Esophagus (tissue), 2 donors: ENCODE results near the gene PUSL1. TPM values are rescaled to one million over a fixed set of nuclear protein-coding genes. Genes with fewer than 3 reads are reported as not detected.

Source experiments
- H3K27ac ChIP-seq, 2 donors: one replicate each; pipeline ENCODE4 v1.5.1; 2013; ENCODE audit warnings: low read depth in 2 of 2, mild to moderate bottlenecking in 2 of 2, inconsistent platforms in 1 of 2, low read length in 1 of 2, moderate library complexity in 1 of 2
- H3K27me3 ChIP-seq, 2 donors: one replicate each; pipeline ENCODE4 v1.6.1; 2013; ENCODE audit warnings: low read length in 2 of 2, control low read depth in 1 of 2, mild to moderate bottlenecking in 1 of 2; ENCODE audit not compliant: insufficient read depth in 2 of 2, control insufficient read depth in 1 of 2
- H3K36me3 ChIP-seq, 2 donors: one replicate each; pipeline ENCODE4 v1.6.1; 2013; ENCODE audit warnings: low read length in 1 of 2; ENCODE audit not compliant: control insufficient read depth in 2 of 2, insufficient read depth in 2 of 2
- H3K4me1 ChIP-seq, 2 donors: one replicate each; pipeline ENCODE4 v1.6.1; 2013; ENCODE audit warnings: low read length in 1 of 2; ENCODE audit not compliant: control insufficient read depth in 2 of 2, insufficient read depth in 2 of 2
- H3K4me3 ChIP-seq, 2 donors: one replicate each; pipeline ENCODE4 v1.5.1; 2013; ENCODE audit warnings: low read length in 2 of 2, mild to moderate bottlenecking in 2 of 2, low read depth in 1 of 2, moderate library complexity in 1 of 2
- H3K9me3 ChIP-seq, 2 donors: one replicate each; pipeline ENCODE4 v1.6.1; 2013; ENCODE audit warnings: mild to moderate bottlenecking in 2 of 2, low read depth in 1 of 2, low read length in 1 of 2, moderate library complexity in 1 of 2; ENCODE audit not compliant: control insufficient read depth in 2 of 2, insufficient read depth in 1 of 2
- WGBS, 2 donors: extraction: QIAGEN DNeasy Blood & Tissue Kit; methylation state at CpG; one replicate each; pipeline ENCODE4 v1.1.7; 2013; 5-methylcytosine and 5-hydroxymethylcytosine counted together
- polyA plus RNA-seq, 2 donors: library from polyadenylated mRNA; stranded (reverse); fragments of 200-250 nt; gene quantifications; one replicate each; pipeline ENCODE4 v1.2.3, GENCODE V29; 2013
- donor health status: healthy with polysubstance abuse.
- donor health status: Bipolar disorder and iron deficiency.

The PUSL1 gene
- polyA plus RNA-seq, 2 donors, result 24.4 to 24.8 TPM

DNA sequence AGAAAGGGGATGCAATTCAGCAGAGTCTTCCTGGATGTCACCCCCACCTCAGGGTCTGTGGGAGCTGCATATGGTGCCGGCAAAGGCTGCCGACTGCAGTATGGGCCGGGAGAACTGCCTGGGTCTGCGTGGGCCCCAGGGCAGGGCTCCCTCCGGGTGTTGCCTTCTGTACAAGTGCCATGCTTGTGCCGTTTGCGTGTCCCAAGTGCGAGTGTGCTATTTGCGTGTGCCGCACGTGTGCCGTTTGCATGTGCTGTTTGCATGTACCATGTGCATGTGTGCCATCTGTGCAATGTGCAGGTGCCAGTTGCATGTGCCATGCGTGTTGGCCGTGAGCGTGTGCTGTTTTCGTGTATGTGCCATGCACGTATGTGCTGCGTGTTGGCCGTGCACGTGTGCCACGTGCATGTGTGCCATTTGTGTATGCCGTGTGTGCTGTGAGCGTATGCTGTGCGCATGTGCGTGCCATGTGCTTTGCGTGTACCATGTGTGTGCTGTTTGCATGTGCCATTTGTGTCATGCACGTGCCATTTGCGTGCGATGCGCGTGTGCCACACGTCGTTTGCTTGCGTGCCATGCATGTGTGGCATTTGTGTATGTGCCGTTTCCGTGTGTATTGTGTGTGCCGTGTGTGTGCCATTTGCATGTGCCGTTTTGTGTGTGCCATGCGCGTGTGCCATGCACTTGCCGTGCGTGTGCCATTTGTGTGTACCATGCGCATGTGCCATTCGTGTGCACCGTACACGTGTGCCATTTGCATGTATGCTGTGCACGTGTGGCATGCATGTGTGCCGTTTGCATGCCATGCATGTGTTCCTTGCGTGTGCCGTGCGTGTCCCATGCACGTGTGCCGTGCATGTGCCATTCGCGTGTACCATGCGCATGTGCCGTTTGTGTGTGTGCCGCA is 21.2 kb downstream of the PUSL1 start:
- 89% methylated on average over 58 of the region's 58 CpGs for WGBS, 2 donors
- peaks cover 3 to 36% of the 10 kb centered on the region in 2 donors for H3K36me3 ChIP-seq
- H3K4me3 ChIP-seq, result no peak overlapping the region
- H3K27ac ChIP-seq, result peak overlapping the region in 1 of 2 donors; percentile 7
- no peaks in the 10 kb centered on the region for H3K27me3 ChIP-seq
- H3K4me1 ChIP-seq, result peaks cover 6 to 57% of the 10 kb centered on the region in 2 donors
- peaks cover 0 to 5% of the 10 kb centered on the region in 2 donors for H3K9me3 ChIP-seq

DNA sequence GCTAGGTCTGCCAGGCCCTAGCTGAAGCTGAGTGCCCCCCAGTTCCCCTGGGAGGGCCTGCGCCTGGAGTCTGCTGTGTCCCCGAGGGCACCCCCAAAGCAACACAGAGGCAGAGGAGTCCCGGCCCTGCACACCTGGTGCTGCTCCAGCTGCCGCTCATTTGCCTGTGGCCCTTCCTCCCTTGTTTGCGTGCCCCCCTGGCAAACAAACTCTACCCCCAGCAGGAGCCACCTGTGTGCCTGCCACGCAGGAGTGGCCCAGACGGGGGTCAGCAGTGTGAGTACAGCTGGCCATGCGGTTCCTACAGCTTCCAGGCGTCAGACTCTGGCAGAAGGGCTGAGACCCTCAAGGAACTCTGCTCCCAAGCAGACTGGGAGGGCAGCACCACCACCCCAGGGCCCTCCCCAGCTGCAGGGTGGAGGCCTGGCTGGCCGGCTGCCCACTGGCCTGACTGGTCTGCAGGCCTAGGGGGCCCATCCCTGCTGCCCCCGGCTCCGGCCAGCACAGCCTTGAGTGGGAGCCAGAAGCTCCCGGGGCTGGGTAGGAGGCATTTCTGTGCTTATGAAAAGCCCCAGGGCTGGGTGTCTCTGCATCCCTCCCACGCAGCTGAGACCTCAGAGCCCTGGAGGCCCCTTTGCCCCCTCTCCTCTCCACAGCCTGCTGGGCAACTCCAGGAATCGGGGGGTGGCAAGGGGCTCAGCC is 22.1 kb downstream of the PUSL1 start:
- H3K4me3 ChIP-seq, result no peak overlapping the region
- H3K9me3 ChIP-seq, result peaks cover 0 to 5% of the 10 kb centered on the region in 2 donors
- H3K4me1 ChIP-seq, result peaks cover 5 to 60% of the 10 kb centered on the region in 2 donors
- H3K27me3 ChIP-seq, result no peaks in the 10 kb centered on the region
- no peak overlapping the region for H3K27ac ChIP-seq
- H3K36me3 ChIP-seq, result peaks cover 3 to 45% of the 10 kb centered on the region in 2 donors
- WGBS, 2 donors, result 54 to 60% methylated on average over 15 of the region's 15 CpGs

DNA sequence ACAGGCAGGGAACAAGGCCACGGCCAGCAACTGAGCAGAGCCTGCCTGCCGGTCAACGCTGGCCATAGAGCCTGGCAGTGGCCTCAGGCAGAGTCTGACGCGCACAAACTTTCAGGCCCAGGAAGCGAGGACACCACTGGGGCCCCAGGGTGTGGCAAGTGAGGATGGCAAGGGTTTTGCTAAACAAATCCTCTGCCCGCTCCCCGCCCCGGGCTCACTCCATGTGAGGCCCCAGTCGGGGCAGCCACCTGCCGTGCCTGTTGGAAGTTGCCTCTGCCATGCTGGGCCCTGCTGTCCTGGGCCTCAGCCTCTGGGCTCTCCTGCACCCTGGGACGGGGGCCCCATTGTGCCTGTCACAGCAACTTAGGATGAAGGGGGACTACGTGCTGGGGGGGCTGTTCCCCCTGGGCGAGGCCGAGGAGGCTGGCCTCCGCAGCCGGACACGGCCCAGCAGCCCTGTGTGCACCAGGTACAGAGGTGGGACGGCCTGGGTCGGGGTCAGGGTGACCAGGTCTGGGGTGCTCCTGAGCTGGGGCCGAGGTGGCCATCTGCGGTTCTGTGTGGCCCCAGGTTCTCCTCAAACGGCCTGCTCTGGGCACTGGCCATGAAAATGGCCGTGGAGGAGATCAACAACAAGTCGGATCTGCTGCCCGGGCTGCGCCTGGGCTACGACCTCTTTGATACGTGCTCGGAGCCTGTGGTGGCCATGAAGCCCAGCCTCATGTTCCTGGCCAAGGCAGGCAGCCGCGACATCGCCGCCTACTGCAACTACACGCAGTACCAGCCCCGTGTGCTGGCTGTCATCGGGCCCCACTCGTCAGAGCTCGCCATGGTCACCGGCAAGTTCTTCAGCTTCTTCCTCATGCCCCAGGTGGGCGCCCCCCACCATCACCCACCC is 22.9 kb downstream of the PUSL1 start, which contains the start of gene TAS1R3:
TSS of gene TAS1R3 (plus strand) at position 213 of the 898 bp plus-strand sequence. CDS start at position 279, 66 bp downstream.
- peaks cover 0 to 57% of the 10 kb centered on the region in 2 donors for H3K4me1 ChIP-seq
- peak within 1 kb of the TSS in 1 of 2 donors; percentile 9 for H3K4me3 ChIP-seq
- no peak within 1 kb of the TSS for H3K27ac ChIP-seq
- WGBS, 2 donors, result 49 to 52% methylated on average over 40 to 41 of the region's 41 CpGs
- no peaks in the 10 kb centered on the region for H3K27me3 ChIP-seq
- peaks cover 3 to 51% of the 10 kb centered on the region in 2 donors for H3K36me3 ChIP-seq
- peaks cover 0 to 5% of the 10 kb centered on the region in 2 donors for H3K9me3 ChIP-seq

DNA sequence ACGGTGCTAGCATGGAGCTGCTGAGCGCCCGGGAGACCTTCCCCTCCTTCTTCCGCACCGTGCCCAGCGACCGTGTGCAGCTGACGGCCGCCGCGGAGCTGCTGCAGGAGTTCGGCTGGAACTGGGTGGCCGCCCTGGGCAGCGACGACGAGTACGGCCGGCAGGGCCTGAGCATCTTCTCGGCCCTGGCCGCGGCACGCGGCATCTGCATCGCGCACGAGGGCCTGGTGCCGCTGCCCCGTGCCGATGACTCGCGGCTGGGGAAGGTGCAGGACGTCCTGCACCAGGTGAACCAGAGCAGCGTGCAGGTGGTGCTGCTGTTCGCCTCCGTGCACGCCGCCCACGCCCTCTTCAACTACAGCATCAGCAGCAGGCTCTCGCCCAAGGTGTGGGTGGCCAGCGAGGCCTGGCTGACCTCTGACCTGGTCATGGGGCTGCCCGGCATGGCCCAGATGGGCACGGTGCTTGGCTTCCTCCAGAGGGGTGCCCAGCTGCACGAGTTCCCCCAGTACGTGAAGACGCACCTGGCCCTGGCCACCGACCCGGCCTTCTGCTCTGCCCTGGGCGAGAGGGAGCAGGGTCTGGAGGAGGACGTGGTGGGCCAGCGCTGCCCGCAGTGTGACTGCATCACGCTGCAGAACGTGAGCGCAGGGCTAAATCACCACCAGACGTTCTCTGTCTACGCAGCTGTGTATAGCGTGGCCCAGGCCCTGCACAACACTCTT is 23.8 kb downstream of the PUSL1 start:
- peaks cover under 1 to 52% of the 10 kb centered on the region in 2 donors for H3K36me3 ChIP-seq
- H3K4me3 ChIP-seq, result peak overlapping the region in 1 of 2 donors; percentile 9
- peaks cover 0 to 5% of the 10 kb centered on the region in 2 donors for H3K9me3 ChIP-seq
- 62 to 63% methylated on average over 57 of the region's 57 CpGs for WGBS, 2 donors
- H3K4me1 ChIP-seq, result peaks cover 0 to 57% of the 10 kb centered on the region in 2 donors
- no peaks in the 10 kb centered on the region for H3K27me3 ChIP-seq
- no peak overlapping the region for H3K27ac ChIP-seq

DNA sequence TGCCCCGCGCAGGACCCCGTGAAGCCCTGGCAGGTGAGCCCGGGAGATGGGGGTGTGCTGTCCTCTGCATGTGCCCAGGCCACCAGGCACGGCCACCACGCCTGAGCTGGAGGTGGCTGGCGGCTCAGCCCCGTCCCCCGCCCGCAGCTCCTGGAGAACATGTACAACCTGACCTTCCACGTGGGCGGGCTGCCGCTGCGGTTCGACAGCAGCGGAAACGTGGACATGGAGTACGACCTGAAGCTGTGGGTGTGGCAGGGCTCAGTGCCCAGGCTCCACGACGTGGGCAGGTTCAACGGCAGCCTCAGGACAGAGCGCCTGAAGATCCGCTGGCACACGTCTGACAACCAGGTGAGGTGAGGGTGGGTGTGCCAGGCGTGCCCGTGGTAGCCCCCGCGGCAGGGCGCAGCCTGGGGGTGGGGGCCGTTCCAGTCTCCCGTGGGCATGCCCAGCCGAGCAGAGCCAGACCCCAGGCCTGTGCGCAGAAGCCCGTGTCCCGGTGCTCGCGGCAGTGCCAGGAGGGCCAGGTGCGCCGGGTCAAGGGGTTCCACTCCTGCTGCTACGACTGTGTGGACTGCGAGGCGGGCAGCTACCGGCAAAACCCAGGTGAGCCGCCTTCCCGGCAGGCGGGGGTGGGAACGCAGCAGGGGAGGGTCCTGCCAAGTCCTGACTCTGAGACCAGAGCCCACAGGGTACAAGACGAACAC is 24.5 kb downstream of the PUSL1 start:
- H3K4me1 ChIP-seq, result peaks cover 0 to 59% of the 10 kb centered on the region in 2 donors
- H3K4me3 ChIP-seq, result peak overlapping the region in 1 of 2 donors; percentile 23
- H3K27me3 ChIP-seq, result no peaks in the 10 kb centered on the region
- peaks cover 0 to 5% of the 10 kb centered on the region in 2 donors for H3K9me3 ChIP-seq
- peak overlapping the region; percentile 24 to 57 for H3K27ac ChIP-seq
- H3K36me3 ChIP-seq, result peaks cover 0 to 50% of the 10 kb centered on the region in 2 donors
- WGBS, 2 donors, result 49 to 60% methylated on average over 48 of the region's 48 CpGs

DNA sequence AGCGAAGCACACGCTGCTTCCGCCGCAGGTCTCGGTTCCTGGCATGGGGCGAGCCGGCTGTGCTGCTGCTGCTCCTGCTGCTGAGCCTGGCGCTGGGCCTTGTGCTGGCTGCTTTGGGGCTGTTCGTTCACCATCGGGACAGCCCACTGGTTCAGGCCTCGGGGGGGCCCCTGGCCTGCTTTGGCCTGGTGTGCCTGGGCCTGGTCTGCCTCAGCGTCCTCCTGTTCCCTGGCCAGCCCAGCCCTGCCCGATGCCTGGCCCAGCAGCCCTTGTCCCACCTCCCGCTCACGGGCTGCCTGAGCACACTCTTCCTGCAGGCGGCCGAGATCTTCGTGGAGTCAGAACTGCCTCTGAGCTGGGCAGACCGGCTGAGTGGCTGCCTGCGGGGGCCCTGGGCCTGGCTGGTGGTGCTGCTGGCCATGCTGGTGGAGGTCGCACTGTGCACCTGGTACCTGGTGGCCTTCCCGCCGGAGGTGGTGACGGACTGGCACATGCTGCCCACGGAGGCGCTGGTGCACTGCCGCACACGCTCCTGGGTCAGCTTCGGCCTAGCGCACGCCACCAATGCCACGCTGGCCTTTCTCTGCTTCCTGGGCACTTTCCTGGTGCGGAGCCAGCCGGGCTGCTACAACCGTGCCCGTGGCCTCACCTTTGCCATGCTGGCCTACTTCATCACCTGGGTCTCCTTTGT is 25.3 kb downstream of the PUSL1 start:
- Histone ChIP-seq H3K36me3 (peaks cover 0 to 50% of the 10 kb centered on the region in 2 donors), H3K9me3 (peaks cover 0 to 5% of the 10 kb centered on the region in 2 donors), H3K4me3 (peak overlapping the region in 1 of 2 donors; percentile 23), H3K27me3 (no peaks in the 10 kb centered on the region), H3K4me1 (peaks cover 0 to 62% of the 10 kb centered on the region in 2 donors), H3K27ac (peak overlapping the region in 1 of 2 donors; percentile 57)
- 70 to 74% methylated on average over 33 to 36 of the region's 36 CpGs for WGBS, 2 donors

DNA sequence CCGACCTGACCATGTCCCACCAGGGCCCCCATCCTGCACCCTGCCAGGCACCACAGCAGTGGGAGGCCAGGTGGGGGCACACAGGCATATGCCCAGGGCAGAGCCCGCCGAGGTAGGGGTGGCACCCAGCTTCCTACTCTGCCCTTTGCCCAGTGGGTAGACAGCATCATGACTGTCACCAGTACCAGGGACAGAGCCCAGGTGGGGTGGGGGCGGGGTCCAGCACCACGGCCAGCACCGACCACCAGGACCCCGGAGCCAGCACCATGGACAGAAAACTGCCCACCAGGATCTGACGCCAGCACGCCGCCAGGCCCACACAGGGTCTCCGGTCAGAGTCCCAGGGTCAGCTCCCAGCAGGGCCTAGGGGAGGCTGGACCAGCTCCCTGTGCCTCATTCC is 26.4 kb downstream of the PUSL1 start:
- peaks cover 0 to 55% of the 10 kb centered on the region in 2 donors for H3K4me1 ChIP-seq
- no peaks in the 10 kb centered on the region for H3K27me3 ChIP-seq

DNA sequence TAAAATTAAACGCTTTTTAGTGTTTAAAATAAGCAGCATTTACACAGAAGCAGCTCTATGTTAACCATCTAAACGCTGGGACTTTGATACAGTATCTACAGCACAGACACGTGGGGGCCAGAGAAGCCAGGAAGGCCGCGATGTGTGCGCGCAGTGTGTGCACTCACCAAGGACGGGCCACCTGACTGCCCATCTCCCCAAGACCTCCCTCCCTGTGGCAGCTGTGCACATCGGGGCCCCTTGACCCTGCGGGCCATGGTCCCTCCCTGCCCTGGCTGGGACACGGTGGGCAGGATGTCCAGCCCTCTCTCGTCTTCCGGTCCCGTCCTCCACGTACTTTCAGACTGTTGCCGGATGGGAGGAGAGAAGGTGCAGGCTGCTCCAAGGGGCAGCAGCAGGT is 26.9 kb downstream of the PUSL1 start:
- H3K4me3 ChIP-seq, result no peak overlapping the region
- H3K9me3 ChIP-seq, result no peaks in the 10 kb centered on the region
- H3K4me1 ChIP-seq, result peaks cover 0 to 51% of the 10 kb centered on the region in 2 donors
- H3K27me3 ChIP-seq, result no peaks in the 10 kb centered on the region
- WGBS, 2 donors, result 76 to 80% methylated on average over 16 of the region's 16 CpGs
- peaks cover 0 to 59% of the 10 kb centered on the region in 2 donors for H3K36me3 ChIP-seq
- no peak overlapping the region for H3K27ac ChIP-seq

More for the DNA sequence above, 26.4 kb downstream of the PUSL1 start:
- WGBS, 2 donors, result 75 to 76% methylated on average over 11 of the region's 11 CpGs
- H3K4me3 ChIP-seq, result no peak overlapping the region
- no peak overlapping the region for H3K27ac ChIP-seq
- peaks cover 0 to 54% of the 10 kb centered on the region in 2 donors for H3K36me3 ChIP-seq
- H3K9me3 ChIP-seq, result no peaks in the 10 kb centered on the region
